HL-60/S4 treated with retinoic acid at 250 ng/mL for 4 days and 3 days (cell line): ENCODE data around the gene SMTNL2.
"Not testable (repeated sequence)": the region's sequence is repeated elsewhere in the genome, so short reads cannot be mapped to it uniquely, and the experiment has no call there.

ENCODE experiments used
- in situ Hi-C: fragments of 300-500 bp; cut with MboI; formaldehyde crosslinking; loops from 2 replicates; pipeline ENCODE4 v1.7.0; 2022; ENCODE audit warnings: low sequenced_read_pairs

SMTNL2 gene

DNA sequence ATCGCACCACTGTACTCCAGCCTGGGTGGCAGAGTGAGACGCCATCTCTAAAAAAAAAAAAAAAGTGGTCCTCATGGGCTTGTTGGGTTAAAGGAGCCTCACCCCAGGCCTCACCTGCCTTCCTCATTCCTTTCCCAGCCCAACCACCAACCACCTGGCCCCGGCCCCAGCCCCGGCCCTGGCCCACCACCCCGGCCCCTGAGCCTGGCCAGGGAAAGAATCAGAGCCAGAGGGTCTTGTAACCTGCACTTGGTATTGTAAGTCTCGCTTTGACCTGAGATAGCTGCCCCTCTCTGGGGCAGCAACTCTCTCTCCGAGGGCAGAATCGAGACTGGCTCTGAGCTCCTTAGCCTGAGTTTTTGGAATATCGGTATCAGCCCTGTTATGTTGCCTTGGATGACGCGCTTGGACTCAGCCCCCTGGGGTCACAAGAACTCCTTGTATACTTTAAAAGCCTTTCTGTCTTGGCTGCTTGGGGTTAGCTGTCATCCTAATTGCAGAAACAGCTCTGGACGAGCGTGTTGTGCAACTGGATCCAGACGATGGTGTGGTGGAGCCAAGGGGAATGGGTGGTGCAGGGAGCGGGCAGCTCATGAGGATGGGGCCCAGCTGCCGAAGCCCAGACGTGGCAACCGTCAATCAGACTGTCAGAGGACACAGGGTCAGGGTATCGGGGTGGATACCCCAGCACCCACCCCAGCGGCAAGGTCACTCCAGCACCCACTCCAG, 14.6 kb downstream of the SMTNL2 start:
- in situ Hi-C loops, result no loop called here

DNA sequence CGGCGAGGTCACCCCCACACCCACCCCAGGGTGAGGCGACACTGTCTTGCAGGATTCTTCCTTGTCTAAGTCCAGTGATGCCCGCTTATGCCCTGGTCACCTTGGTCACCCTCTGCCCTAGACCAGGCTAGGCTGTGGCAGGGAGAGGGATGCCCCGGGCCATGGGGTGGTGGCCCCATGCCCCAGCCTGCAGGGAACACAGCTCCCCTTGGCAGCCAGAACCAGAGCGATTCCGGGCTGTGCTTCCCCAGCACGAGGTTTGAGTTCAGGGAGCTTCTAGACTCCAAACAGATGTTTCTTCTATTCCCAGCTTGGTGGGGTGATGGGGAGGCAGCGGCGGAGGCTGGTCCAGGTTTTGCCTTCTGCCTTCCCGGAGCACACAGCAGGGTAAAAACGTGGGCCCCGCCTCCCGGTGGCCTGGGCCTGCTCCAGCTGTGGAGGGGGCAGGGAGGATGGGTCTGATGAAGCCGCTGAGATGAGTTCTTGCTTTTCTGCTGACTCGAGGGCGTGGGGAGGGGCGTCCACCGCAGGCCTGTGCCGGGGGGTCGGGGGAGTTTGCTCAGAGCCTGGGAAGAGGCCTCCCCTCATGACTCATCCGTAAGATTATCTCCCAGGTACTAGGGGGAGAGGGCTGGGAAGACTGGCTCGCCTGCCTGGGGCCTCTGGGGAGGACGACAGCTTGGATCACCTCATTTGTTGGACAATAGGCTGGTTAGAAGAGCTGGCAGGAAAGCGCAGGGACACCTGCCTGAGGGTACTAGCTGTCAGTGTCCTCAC, 15.4 kb downstream of the SMTNL2 start:
- in situ Hi-C loops, result no loop called here

GRCh38 chr17:4600563-4600962, 16.2 kb downstream of the SMTNL2 start:
- in situ Hi-C loops, result no loop called here

GRCh38 chr17:4601326-4601725, 17.0 kb downstream of the SMTNL2 start:
- in situ Hi-C loops, result no loop called here

GRCh38 chr17:4602041-4602440, 17.7 kb downstream of the SMTNL2 start:
- in situ Hi-C loops, result no loop called here

DNA sequence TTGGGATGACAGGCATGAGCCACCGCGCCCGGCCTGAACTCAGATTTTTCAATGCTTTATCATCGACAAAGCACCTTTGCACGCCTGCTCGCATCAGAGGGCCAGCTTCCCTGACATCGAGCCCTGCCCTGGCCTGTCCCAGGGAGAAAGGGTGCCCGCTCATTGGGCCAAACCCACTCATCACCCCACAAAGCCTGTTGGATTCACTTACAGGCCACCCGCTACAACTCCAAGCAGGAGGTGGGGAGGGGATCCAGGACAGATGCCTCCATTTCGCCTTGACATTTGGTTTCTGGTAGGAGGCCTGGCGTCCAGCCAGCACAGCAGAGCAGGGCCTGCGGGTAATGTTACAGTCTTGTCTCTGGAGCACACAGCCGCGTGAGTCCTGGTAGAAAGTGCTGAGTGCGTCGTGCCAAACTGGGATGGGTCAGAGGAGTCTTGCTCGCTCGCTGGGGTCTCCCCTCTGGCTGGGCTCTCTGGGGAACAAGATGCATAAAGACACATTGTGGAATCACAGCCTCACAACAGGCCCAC, 19.8 kb downstream of the SMTNL2 start:
- in situ Hi-C loops, result no loop called here

DNA sequence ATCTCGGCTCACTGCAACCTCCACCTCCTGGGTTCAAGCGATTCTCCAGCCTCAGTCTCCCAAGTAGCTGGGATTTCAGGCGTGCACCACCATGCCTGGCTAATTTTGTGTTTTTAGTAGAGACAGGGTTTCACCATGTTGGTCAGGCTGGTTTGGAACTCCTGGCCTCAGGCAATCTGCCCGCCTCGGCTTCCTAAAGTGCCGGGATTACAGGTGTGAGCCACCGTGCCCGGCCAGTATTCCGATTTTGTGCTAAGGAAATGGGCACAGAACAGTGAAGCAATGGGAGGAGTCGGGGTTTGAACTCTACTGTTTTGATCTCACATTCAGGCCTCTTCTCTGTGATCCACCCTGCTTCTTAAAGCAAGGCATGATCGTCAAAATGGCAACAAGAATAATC, 20.4 kb downstream of the SMTNL2 start:
- in situ Hi-C loops, result not testable (repeated sequence)

- in situ Hi-C loops, result no loop called here
Observed at GRCh38 chr17:4605826-4606225, 21.5 kb downstream of the SMTNL2 start.

DNA sequence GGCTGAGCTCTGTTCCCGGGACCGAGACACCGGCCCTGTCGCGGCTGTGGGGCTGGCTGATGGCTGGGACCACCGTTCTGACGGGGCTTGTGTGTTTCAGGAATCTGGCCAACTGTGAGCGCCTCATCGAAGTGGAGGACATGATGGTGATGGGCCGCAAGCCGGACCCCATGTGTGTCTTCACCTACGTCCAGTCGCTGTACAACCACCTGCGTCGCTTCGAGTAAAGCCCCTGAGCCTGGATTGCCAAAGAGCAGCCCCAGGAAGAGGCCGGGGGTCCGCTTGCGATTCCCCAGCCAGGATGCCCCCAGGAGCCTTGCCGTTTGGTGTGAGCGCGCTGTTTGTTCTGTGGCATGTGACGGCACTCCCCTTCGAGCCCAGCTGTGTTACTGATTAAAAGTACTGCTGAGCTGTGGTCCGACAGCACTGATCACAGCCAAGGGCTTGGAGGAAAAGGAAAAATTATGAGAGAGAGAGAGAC, 23.0 kb downstream of the SMTNL2 start:
- in situ Hi-C loops, result no loop called here

GRCh38 chr17:4607773-4608187, 23.5 kb downstream of the SMTNL2 start:
- in situ Hi-C loops, result no loop called here

DNA sequence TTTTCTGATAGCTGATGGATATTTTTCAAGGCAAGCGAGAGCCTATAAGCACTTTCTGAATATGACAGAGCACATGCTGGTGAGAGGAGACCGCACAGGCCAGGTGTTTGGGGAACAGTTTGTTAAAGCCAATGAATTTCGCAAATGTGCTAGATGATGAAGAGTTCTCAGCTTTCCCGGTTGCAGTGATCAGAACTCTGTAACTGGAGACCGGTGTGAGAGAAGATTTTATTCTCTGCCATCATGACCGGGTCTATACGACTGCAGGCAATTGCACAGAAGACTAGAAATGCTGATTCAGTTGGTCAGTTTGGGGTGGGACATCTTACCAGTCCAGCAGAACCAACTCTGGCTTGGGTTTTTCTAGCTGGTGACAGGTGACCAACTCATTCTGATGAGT, 25.4 kb downstream of the SMTNL2 start:
- in situ Hi-C loops, result no loop called here

DNA sequence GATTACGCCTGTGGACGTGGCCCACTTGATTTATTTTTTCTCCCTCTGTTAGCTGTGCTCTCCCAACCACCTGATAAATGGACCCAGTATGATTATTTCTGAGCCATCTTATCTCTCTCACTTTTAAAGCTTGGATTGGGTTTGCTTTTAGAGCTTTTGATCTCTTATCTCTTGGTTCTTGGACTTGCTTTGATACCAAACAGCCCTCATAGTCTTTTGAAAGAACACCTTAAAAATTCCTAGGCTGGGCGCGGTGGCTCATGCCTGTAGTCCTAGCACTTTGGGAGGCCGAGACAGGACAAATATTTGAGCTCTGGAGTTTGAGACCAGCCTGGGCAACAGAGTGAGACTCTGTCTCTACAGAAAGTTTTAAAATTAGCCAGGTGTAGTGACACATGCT, 25.8 kb downstream of the SMTNL2 start:
- in situ Hi-C loops, result no loop called here

DNA sequence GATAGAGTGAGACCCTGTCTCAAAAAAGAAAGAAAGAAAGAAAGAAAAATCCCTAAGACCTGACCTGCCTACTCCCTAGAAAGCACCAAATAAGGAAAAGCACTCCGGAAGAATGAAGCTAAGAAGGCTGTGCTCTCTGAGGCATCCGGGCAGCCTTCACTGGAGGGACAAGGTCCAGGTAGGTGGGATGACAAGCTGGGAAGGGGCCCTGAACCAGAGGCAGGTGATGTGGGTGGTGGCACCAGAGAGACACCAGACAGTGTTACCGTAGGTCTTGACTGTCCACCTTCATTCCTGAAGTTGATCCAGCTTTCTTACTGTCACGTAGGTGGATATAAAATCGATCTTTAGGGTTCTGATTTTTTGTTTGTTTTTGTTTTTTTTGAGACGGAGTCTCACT, 26.3 kb downstream of the SMTNL2 start:
- in situ Hi-C loops, result no loop called here

DNA sequence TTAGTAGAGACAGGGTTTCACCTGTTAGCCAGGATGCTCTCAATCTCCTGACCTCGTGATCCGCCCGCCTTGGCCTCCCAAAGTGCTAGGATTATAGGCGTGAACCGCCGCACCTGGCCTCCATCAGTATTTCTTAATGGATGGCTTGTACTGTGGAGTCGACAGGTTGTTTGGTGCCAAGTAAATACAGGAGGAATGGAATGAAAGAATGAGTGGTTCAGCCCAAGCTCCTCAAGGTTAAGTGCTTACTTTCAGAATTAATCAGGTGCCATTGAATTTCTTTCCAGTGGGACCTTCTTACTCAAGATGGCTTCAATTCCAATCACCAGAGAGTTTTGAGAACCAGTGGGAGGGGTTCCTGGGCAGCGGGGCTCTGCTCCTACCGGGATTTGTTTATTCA, 32.1 kb downstream of the SMTNL2 start:
- in situ Hi-C loops, result no loop called here

- in situ Hi-C loops, result no loop called here
Observed at GRCh38 chr17:4617090-4617489, 32.8 kb downstream of the SMTNL2 start.

DNA sequence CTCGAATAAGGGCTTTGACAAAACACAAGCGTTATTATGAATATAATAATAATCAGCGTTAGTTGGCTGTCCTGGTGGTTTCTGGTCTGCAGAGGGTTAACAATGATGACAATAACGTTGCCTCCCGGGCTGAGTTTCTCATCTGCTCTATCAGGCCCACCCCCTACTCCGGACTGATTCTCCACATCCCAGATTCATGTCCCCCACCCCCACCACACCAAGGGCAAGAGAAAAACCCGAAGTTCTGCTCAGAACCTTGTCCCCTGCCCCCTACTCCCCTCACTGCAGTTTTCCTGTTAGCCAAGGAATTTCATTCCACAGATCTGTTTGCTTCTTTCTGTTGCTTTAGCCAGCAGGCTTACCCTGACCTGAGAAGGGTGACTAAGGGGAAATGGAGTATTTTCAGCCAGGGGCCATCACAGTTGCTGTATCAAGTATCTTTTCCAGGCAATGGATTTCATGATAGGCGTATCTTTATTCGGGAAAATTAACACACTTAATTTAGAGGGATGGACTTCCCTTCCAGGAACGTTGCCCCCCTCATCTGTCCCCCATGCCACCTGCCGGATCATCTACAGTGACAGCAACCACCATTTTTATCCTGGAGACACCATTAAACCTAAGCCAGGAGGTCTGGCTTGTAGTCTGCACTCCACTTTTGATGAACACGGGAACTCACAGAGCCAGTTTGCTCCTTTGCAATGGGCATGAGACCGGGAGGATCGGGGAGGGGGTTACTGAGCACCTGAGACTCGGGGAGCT, 33.4 kb downstream of the SMTNL2 start:
- in situ Hi-C loops, result no loop called here

- in situ Hi-C loops, result no loop called here
Observed at GRCh38 chr17:4620531-4621101, 36.3 kb downstream of the SMTNL2 start.

DNA sequence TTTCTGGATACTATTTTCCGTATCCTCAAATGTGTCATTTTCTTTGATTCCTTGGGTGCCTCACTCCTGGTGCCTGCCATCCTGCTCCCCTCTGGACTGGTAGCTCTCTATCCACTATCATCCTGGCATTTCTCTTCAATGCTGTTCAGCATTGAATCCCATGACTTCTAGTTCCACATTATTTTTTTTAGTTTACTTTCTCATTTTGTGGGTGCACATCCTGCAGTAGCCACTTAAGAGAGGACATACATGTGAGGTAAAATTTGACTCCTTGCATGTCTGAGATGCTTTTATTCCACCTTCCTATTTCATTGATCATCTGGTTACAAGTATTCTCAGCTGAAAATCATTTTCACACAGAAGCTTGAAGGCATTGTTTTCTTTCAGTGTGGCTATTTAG, 38.0 kb downstream of the SMTNL2 start:
- in situ Hi-C loops, result no loop called here

DNA sequence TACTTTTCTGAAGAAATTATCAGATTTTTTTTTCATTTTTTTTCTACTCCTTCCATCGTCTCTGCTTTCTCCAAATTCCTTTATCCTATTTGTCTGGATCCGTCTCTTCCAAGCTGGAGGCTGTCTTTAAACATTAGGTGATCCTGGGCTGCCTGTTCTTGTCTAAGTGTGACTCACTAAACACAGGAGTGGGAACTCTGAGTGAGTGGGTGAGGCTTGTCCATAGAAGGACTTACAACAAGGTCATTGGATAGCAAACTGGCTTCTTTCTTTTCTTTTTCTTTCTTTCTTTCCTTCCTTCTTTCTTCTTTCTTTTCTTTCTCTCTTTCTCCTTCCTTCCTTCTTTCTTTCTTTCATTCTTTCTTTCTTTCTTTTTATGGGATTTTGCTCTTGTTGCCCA, 38.9 kb downstream of the SMTNL2 start:
- in situ Hi-C loops, result no loop called here

DNA sequence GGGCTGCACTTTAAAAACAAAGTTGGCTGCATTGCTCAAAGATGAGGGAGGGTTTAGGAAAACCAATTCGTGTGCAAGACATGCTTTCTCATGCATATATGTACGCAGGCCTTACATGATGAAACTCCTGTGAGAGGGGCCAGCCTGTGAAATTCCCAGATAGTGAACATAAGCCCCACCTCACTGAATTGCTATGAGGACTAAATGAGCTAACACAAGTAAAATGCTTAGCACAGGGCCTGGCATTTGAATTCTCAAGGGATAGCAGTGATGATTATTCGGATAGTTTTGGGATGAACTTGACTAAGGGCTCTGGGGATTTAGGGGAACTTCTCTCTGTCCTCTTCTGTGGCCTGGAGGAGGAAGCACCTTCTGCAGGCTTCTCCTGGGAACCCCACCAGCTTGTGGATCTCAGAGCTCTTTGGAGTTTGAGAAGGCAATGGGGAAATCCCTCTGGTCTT, 40.2 kb downstream of the SMTNL2 start:
- in situ Hi-C loops, result not testable (repeated sequence)

DNA sequence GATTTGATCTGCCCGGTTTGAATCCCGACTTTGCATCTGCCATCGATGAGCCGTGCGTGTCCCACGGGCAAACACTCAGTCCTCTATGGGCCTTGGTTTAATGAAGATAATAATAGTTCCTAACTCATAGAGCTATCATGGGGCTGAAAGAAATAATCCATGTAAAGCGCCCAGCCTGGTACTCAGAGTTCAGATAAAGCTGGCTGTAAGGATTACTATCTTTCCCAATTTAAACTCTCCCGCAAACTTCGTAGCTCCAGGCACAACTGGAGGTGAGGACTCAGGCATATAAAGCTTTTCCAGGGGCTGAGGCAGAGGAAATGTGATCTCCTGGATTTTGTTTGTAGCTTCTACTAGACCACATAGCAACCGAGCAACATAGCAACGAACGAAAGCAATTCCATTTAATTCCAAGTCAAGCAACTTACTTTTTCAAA, 40.9 kb downstream of the SMTNL2 start:
- in situ Hi-C loops, result no loop called here
